Measurements from ENCODE around the gene FAM25G.
"Not testable (repeated sequence)": the region's sequence is repeated elsewhere in the genome, so short reads cannot be mapped to it uniquely, and the experiment has no call there.

FAM25G gene

GRCh38 chr10:47491600-47491999, at the start of gene FAM25G:
Gene FAM25G (minus strand): TSS chr10:47491700. CDS start chr10:47491674, 26 bp downstream.
- not testable (repeated sequence) for DNase-seq (ENCODE audit: low read depth in 2 of 2)

DNA sequence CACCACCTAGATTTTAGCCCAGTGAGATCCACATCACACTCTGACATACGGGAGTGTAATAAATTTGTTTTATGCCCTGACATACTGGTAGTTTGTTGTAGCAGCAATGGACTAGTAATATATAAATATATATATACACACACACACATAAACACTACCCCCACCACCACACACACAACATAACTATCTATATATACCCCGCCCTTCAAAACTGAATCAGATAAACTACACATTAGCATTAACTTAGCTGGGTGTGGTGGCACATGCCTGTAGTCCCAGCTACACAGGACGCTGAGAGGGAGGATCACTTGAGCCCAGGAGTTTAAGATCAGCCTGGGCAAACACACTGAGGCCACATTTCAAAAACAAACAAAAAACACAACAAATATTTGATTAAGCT, 44.9 kb upstream of the FAM25G start:
- DNase-seq (ENCODE audit: low read depth in 2 of 2), result not testable (repeated sequence)

GRCh38 chr10:47523475-47523874, 32.0 kb upstream of the FAM25G start, which contains the start of gene AGAP9:
Gene AGAP9 (minus strand): TSS chr10:47523638. CDS start chr10:47523526, 112 bp downstream.
- DNase-seq (ENCODE audit: low read depth in 2 of 2), result not testable (repeated sequence)

GRCh38 chr10:47502313-47502712, 10.8 kb upstream of the FAM25G start:
- not testable (repeated sequence) for DNase-seq (ENCODE audit: low read depth in 2 of 2)

DNA sequence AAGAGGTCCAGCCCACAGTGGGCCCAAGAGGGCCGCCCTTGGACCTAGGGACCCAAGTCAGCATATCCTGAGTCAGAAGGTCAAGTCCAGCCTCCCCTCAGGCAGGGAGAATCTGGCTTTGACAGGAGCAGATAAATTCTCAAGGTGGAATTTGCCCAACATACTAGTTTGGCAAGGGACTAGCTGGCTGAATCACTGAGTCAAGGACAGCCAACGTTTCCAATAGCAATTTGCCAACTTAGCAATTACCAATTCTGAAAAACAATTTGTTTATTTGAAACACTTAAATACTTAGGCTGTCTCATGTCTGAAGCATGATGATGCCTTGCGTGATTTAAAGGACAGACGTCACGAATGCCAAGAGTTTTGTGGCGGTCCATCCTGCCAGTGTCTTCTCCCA, 2.7 kb upstream of the FAM25G start:
- not testable (repeated sequence) for DNase-seq (ENCODE audit: low read depth in 2 of 2)

DNA sequence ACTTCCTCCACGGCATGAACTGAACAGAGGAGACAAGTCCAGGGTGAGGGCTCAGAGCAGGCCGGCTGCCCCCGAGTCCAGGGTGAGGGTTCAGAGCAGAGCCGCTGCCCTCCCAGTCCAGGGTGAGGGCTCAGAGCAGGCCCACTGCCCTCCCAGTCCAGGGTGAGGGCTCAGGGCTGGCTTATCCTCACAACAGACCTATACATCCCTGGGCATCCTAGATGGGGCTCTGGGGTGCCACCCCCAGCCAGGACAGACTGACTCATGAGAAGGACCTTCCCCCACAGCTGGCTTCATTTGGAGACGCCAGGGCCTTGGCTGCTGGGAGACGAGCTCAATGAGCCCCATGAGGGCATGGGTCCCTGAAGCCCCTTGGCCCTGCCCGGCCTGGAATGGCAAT, 1.9 kb downstream of the FAM25G start:
- DNase-seq (ENCODE audit: low read depth in 2 of 2), result not testable (repeated sequence)

- not testable (repeated sequence) for DNase-seq (ENCODE audit: low read depth in 2 of 2)
Observed at GRCh38 chr10:47485943-47486342, 5.6 kb downstream of the FAM25G start.

DNA sequence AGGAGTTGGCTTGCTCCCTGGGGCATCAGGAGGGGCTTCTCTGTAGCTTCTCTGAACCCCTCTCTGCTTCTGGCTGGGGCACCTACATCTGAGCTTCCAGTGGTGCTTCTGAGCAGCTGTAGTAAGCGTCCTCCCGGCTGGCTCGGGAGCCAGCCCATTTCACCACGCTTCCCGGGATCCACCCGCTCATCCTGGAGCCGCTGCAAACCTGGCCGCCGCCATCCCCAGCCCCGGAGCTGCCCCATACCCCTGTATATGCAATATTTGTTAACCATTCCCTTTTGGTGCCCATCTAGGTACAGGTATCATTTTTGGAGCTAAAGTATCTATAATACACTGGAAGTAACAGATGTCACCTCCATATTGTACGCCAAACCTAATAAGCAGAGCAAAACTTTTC, 6.7 kb downstream of the FAM25G start:
- not testable (repeated sequence) for DNase-seq (ENCODE audit: low read depth in 2 of 2)

DNA sequence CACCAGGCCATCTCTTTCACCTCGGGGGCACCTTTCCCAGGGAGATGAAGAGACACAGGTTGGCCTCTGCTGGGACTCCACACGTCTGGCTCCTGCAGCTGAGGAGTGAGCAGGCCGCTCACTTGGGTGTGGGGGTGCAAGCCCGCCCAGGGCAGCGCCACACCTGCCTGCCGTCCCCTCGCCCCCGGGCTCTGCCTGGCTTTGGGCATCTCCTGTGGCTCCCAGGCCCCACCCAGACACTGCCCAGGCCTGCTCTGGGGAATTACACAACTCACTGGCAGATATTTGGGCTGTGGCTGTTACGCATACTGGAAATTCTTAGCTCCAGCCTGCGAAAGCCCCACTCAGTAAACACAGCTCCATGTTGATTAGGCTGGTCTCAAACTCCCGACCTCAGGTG, 7.6 kb downstream of the FAM25G start, which contains the start of gene ANXA8:
Gene ANXA8 (minus strand): TSS at position 193 of the 400 bp plus-strand sequence. CDS start 182 bp downstream, at position 11.
- DNase-seq (ENCODE audit: low read depth in 2 of 2), result not testable (repeated sequence)

DNA sequence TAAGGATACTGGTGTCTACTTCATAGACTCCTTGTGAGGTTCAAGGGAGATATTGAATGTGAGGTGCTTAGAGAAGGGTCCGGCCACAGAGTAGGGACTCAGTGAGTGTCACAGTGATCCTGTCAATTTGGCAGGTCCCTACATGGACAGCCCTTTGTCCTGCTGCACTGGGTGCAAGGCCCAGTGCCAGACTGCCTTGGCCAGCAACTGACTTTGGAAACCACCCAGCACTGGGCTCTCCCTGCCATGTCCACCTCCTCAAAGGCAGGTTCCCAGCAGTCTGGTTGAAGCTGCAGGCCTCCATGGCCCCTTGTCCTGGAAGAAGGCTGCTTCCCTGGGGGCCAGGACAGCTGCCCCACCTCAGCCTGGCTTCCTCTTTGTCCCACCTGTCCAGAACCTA, 9.1 kb downstream of the FAM25G start:
- DNase-seq (ENCODE audit: low read depth in 2 of 2), result not testable (repeated sequence)

DNA sequence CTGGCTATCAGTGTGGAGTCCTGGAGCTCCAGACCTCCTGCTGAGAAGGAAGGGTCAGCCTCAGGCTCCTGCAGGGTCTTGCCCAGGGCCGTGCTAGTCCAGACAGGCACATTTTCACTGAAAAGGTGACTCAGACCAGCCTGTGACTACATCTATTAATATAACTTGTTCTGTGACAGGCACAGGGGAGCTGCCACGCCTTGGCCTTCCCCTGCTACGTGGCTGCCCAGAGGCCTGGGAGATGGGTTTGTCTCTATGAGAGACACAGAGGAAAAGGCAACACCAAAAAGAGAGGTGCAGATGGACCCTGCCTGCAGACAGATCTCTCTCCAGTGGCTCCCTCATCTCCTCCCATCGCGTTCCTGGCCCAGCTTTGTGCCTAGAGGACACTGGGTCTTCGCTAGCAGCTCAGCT, 9.7 kb downstream of the FAM25G start:
- DNase-seq (ENCODE audit: low read depth in 2 of 2), result not testable (repeated sequence)

DNA sequence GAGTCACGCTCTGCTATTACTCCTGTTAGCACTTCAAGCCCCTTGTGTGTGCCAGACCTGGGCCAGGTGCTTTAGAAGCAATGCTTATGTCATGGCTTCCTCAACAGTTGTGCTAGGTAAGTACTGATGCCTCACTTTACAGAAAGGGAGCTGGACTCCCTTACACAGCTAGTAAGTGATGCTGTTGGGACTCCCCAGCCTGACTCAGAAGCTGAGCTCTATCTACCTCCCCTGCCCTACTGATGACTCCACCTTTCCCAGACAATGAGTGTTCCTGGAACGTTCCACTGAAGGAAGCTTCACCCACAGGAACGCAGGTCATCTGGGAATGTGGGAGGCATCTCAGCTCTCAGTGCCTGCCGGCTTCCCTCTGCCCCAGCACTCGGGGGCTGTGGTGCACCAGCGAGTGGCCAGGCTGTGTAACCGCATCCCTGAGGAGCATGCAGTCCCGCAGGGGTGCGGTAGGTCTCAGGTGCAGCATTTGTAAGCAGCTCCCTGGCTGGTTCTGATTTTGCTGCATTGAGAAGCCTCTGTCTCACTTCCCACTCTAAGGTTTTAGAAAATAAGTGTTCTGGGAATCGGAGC, 10.2 kb downstream of the FAM25G start:
- DNase-seq (ENCODE audit: low read depth in 2 of 2), result not testable (repeated sequence)

GRCh38 chr10:47480133-47480532, 11.4 kb downstream of the FAM25G start:
- not testable (repeated sequence) for DNase-seq (ENCODE audit: low read depth in 2 of 2)

DNA sequence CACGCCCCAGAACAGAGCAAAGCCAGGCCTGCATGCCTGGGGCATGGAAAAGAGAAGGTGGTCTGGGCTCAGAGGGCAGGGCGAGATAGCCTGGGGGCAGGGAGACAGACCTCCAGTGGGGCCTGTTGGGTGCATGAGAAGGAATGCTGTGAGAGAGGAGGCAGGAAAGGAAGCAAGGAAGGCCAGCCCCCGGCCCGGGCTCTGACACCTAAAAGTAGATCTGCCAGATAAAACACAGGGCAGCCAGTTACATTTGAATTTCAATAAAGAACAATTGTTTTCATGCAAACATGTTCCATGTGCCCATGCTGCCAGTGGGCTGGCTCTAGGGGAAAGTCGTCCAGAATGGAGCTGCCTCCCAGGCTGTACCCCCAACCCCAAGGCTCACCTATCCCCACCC, 13.4 kb downstream of the FAM25G start:
- DNase-seq (ENCODE audit: low read depth in 2 of 2), result not testable (repeated sequence)

- DNase-seq (ENCODE audit: low read depth in 2 of 2), result not testable (repeated sequence)
Observed at GRCh38 chr10:47477078-47477477, 14.4 kb downstream of the FAM25G start.

- not testable (repeated sequence) for DNase-seq (ENCODE audit: low read depth in 2 of 2)
Observed at GRCh38 chr10:47475101-47475500, 16.4 kb downstream of the FAM25G start.

DNA sequence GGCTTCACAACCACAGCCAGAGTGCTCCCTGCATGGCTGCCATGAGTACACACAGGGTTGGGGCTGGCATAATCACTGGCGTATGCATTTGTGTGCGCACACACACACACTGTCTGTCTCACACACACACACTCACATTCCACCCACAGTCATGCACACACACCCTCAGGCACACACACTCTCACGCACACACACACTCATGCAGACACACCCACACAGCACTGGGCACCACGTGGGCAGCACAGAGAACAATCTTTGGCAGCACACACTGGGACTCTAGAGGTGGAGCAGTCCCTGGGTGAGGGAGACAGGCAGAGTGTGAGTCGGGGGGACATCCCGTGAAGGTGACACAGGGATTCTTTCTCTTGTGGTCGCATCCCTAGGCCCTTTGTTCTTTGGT, 18.0 kb downstream of the FAM25G start:
- not testable (repeated sequence) for DNase-seq (ENCODE audit: low read depth in 2 of 2)

- not testable (repeated sequence) for DNase-seq (ENCODE audit: low read depth in 2 of 2)
Observed at GRCh38 chr10:47472647-47473046, 18.9 kb downstream of the FAM25G start.

DNA sequence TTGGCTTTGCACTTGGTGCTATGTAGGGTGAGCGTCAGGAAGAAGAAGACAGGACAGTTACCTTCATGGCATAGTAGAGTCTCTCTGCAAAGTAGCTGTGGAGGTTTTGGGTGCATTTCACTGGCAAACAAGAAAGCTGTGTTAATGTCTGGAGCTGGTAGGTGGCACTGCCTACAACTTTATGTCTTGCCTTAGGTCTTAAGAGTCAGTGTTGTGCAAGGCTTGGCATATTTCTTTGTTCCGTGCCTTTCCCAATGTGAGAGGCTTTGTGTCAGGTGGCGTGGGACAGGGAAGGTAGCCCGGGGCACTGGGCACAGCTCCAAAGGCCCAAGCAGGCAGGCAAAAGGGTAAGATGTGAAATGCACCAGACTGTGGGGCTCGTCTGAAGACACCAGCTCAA, 19.4 kb downstream of the FAM25G start:
- DNase-seq (ENCODE audit: low read depth in 2 of 2), result not testable (repeated sequence)

DNA sequence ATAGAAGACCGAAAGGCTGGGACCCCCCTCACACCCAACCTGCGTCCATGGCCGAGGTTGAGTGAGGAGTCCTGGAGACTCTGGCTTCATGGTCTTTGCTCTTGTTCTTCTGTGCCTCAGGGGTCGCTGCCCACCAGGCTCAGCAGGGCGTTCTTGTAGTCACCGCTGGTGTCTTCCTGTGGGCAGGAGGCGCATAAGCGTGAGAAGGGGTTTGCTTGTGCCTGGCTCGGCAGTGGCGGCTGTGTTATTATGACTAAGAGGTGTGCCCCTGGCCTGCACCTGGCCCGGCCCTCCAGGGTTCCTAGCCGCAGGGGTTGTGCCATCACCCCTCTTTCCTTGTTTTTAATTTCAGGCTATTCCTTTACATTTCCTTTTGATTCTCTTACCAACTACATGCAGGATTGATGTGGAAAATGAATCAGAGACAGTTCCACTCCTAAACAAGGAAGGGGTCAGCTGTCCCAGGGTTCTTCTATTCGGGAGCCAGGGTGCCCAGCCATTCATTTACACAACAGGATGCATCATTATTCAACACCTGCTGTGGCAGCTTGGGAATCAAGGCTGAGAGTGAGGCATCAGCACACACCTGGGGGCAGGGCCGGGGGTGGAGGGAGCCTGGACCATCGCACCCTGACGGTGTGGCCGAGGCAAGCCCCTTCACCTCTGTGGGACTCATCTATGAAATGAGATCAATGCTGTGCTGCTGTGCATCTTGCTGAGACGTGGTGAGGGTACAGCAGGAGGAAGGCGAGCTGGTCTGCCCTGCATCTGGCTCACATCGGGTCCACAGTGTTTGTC, 22.6 kb downstream of the FAM25G start:
- DNase-seq (ENCODE audit: low read depth in 2 of 2), result not testable (repeated sequence)

DNA sequence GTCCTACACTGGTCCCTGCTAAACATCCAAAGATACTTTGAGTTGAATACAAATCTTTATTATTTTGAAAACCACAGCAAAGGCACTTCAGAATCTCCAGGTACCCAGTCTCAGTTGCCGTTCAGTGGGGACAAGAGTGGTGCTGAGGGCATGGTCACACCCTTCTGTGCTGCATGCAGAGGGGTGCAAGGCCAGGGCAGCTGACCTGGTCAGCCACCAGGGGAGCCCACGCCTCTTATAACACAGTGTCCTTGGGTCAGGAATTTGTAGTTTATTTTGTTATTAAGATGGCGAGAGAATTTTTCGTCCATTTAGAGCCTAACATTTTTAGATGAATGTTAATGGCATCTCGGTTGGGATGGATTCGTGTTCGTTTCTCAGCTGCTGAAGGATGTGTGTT, 23.5 kb downstream of the FAM25G start:
- DNase-seq (ENCODE audit: low read depth in 2 of 2), result not testable (repeated sequence)

DNA sequence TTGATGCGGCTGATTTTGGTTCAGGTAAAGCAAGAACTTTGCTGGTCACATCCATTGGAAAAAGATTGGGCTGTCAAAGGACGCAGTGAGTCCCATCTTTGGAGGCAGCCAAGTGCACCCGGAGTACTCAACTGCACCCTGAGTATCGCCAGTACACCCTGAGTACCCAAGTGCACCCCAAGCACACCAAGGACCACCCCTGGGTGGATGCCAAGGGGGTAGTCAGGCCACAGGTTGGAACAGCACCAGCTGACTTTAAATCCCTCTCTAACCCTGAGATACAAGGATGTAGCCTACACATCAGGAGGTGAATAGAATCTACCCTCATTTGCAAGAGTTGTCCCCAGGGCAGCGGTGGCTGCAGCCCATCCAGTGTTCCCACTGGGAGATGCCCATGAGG, 24.0 kb downstream of the FAM25G start:
- not testable (repeated sequence) for DNase-seq (ENCODE audit: low read depth in 2 of 2)
